ENCODE results near the gene ADGRD1. TPM values are rescaled to one million over a fixed set of nuclear protein-coding genes. Genes with fewer than 3 reads are reported as not detected.
"Not testable (repeated sequence)": the region's sequence is repeated elsewhere in the genome, so short reads cannot be mapped to it uniquely, and the experiment has no call there.

Gene ADGRD1
- total and polyA plus RNA-seq, 8 donors, result 1.4 to 7.3 (median 5.2) TPM

- no peaks in the 10 kb centered on the region for H3K4me1 ChIP-seq
- intact Hi-C loops (cut with DNase I), result no loop called here
- 84 to 91% methylated on average over 8 of the region's 8 CpGs for WGBS, 2 donors
- no peaks in the 10 kb centered on the region for H3K27me3 ChIP-seq
- FAIRE-seq (no peak), DNase-seq (peak in 1 of 6 donors; percentile 24), ATAC-seq (no peak)
- H3K9me3 ChIP-seq, result no peaks in the 10 kb centered on the region
- TF ChIP-seq, protein P1, sequence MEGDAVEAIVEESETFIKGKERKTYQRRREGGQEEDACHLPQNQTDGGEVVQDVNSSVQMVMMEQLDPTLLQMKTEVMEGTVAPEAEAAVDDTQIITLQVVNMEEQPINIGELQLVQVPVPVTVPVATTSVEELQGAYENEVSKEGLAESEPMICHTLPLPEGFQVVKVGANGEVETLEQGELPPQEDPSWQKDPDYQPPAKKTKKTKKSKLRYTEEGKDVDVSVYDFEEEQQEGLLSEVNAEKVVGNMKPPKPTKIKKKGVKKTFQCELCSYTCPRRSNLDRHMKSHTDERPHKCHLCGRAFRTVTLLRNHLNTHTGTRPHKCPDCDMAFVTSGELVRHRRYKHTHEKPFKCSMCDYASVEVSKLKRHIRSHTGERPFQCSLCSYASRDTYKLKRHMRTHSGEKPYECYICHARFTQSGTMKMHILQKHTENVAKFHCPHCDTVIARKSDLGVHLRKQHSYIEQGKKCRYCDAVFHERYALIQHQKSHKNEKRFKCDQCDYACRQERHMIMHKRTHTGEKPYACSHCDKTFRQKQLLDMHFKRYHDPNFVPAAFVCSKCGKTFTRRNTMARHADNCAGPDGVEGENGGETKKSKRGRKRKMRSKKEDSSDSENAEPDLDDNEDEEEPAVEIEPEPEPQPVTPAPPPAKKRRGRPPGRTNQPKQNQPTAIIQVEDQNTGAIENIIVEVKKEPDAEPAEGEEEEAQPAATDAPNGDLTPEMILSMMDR (IDR thresholded peaks at IDR 0.05), result no peak
- no peak overlapping the region for H3K4me3 ChIP-seq
- H3K27ac ChIP-seq, result no peak overlapping the region
- H3K36me3 ChIP-seq, result no peaks in the 10 kb centered on the region
Observed at GRCh38 chr12:131115766-131116467, 162.2 kb downstream of the ADGRD1 start.

- Histone ChIP-seq H3K27ac (no peak overlapping the region), H3K36me3 (no peaks in the 10 kb centered on the region), H3K4me3 (no peak overlapping the region), H3K27me3 (no peaks in the 10 kb centered on the region), H3K4me1 (no peaks in the 10 kb centered on the region), H3K9me3 (no peaks in the 10 kb centered on the region)
- DNase-seq, result peak in 1 of 6 donors; percentile 53
- WGBS, 2 donors, result 61 to 63% methylated on average over 15 of the region's 15 CpGs
- TF ChIP-seq, protein P1 (IDR thresholded peaks at IDR 0.05), result peak in 1 of 4 donors; percentile 9
- ATAC-seq, result peak in 3 of 4 donors; percentile 38 to 46 (median 45)
- no peak for FAIRE-seq
- intact Hi-C loops (cut with DNase I), result no loop called here
Observed at GRCh38 chr12:131116468-131117117, 162.9 kb downstream of the ADGRD1 start.

DNA sequence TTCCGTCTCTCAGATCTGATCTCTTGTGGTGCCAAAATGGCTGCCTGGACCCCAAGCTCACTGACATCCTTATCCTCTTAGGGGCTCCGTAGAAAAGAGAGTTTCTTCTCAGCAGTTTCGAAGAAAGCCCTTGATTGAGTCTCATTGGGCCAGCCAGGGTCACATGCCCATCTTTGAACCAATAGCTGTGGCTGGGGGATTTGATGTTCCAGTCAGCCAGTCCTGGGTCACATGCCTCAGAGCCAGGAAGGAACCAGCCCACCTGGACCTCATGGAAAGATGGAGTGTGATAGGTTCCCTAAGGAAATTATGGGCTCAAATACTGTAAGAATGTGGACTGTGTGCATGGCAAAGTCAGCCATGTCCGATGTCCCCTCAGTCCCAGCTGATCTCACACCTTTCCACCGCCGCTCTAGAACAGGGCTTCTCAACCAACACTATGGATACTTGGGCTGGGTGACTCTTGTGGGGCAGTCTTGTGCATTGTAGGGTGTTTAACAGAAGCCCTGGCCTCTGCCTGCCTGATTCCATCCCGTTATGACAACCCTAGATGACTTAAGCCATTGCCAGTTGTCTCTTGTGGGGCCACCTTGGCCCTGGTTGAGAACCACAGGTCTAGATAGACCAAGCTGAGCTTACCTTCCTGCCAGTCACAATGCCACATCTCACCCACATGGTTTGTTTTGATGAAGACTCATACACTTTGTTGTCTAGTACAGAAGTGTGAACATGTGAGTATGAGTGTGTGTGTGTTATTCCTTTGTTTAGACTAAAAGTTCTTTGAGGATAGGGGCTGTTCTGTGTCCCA lies 163.9 kb downstream of the ADGRD1 start:
- Histone ChIP-seq H3K27me3 (no peaks in the 10 kb centered on the region), H3K4me3 (no peak overlapping the region), H3K27ac (no peak overlapping the region), H3K4me1 (no peaks in the 10 kb centered on the region), H3K36me3 (no peaks in the 10 kb centered on the region), H3K9me3 (no peaks in the 10 kb centered on the region)
- no peak for ATAC-seq
- WGBS, 2 donors, result 83 to 88% methylated on average over 7 of the region's 7 CpGs
- no peak for FAIRE-seq
- DNase-seq, result peak in 1 of 6 donors; percentile 13
- TF ChIP-seq, protein P1 (IDR thresholded peaks at IDR 0.05), result no peak
- intact Hi-C loops (cut with DNase I), result no loop called here

- intact Hi-C loops (cut with DNase I), result no loop called here
- no peaks in the 10 kb centered on the region for H3K4me1 ChIP-seq
- H3K9me3 ChIP-seq, result no peaks in the 10 kb centered on the region
- H3K27ac ChIP-seq, result no peak overlapping the region
- FAIRE-seq (no peak), DNase-seq (peak in 1 of 6 donors; percentile 16), ATAC-seq (no peak)
- 76% methylated on average over 9 of the region's 9 CpGs for WGBS, 2 donors
- H3K27me3 ChIP-seq, result no peaks in the 10 kb centered on the region
- TF ChIP-seq, protein P1 (IDR thresholded peaks at IDR 0.05), result no peak
- no peak overlapping the region for H3K4me3 ChIP-seq
- no peaks in the 10 kb centered on the region for H3K36me3 ChIP-seq
Observed at GRCh38 chr12:131118371-131118770, 164.7 kb downstream of the ADGRD1 start.

GRCh38 chr12:131119345-131119744 lies 165.6 kb downstream of the ADGRD1 start:
- H3K9me3 ChIP-seq; H3K27me3 ChIP-seq; H3K4me3 ChIP-seq; H3K36me3 ChIP-seq; FAIRE-seq; H3K27ac ChIP-seq; H3K4me1 ChIP-seq; intact Hi-C loops (cut with DNase I); DNase-seq; ATAC-seq: not testable (repeated sequence)
- whole genome bisulfite sequencing, 2 donors, result 89 to 93% methylated on average over 7 to 8 of the region's 8 CpGs

All from pancreas (tissue), 10 donors.